ENCODE measurements around the gene LIN7B. TPM values are rescaled to one million over a fixed set of nuclear protein-coding genes. Genes with fewer than 3 reads are reported as not detected.
"Not testable (repeated sequence)": the region's sequence is repeated elsewhere in the genome, so short reads cannot be mapped to it uniquely, and the experiment has no call there.

LIN7B gene, protein sequence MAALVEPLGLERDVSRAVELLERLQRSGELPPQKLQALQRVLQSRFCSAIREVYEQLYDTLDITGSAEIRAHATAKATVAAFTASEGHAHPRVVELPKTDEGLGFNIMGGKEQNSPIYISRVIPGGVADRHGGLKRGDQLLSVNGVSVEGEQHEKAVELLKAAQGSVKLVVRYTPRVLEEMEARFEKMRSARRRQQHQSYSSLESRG
- 10 to 100 TPM in 5 of 8 experiments, 1 to 10 TPM in 3; 2.0 to 65.1 (median 24.4) TPM for total RNA-seq

- in situ Hi-C loops (cut with MboI; ENCODE audit: low pct_unique_long_range_greater_than_20kb in 2 of 9, low sequenced_read_pairs in 9 of 9, unreplicated experiment in 9 of 9) = no loop called here
- Histone ChIP-seq H3K27ac (peak within 1 kb of the TSS; percentile 66 to 88), H3K4me3 (peak within 1 kb of the TSS; percentile 57 to 98 (median 90)), H3K4me1 (replicated peaks in 1 of 2) (peaks cover 20 to 22% of the 10 kb centered on the region in 2 donors)
- ATAC-seq (replicated peaks in 6 of 8) = peak; percentile 40 to 69 (median 60)
- WGBS, 10 experiments = 0 to 17% (median 6%) methylated on average over 1 to 29 of the region's 66 CpGs; no CpG with 5 or more reads in 3 of the 10 experiments
Observed at GRCh38 chr19:49113762-49114629, at the start of gene LIN7B. Gene LIN7B, plus strand, starts transcription at chr19:49114370. Its CDS starts 35 bp downstream, at chr19:49114405.

DNA sequence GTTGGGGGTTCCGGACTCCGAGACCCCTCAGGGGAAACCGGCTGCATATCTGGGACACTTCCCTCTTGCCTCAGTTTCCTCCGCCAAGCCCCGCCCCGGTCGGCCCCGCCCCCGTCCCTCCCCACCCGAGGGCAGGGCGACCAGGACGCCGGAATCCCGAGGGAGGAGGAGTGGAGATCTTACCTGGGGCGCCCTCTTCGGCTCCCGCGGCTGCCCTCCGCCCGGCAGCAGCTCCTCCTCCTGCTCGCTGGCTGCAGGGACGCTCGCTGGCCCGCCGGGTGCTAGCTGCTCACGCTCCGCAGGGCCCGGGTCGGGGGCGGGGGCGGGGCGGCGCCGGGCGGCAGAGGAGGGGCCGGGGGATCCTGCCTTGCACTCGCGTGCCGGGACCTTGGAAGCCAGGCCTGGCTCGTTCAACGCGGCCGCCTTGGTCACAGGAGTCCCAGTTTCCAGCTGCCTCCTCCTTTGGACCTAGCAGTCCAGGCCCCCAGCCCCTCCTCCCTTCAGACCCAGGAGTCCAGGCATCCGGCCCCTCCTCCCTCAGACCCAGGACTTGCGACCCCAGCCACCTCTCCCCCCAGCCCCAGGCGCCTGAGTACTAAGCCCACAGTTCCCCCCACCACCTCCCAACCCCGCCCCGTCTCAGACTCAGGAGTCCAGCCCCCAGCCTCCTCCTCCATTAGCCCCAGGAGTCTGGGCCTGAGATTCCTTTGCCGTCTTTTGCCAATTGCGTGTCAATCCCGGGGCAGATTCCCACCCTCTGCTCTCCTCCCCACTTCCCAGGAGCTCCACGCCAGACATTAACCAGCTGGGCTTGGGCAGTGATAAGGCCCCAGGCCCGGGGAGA lies 49.2 kb upstream of the LIN7B start, which contains the start of gene NTF4:
Gene NTF4 (minus strand): TSS at position 51 of the 844 bp plus-strand sequence. CDS start 2,821 bp downstream, outside the sequence.
- in situ Hi-C loops (cut with MboI; ENCODE audit: low pct_unique_long_range_greater_than_20kb in 2 of 9, low sequenced_read_pairs in 9 of 9, unreplicated experiment in 9 of 9) = no loop called here
- Histone ChIP-seq H3K4me1 (replicated peaks in 1 of 2) (peaks cover 7 to 9% of the 10 kb centered on the region in 2 donors), H3K4me3 (peak within 1 kb of the TSS in 2 of 5 donors; percentile 5 to 18), H3K27ac (no peak within 1 kb of the TSS)
- WGBS, 10 experiments = 0 to 14% methylated on average over 1 to 2 of the region's 53 CpGs; no CpG with 5 or more reads in 8 of the 10 experiments
- ATAC-seq (replicated peaks in 6 of 8) = peak; percentile 31 to 92 (median 90)

- no peak overlapping the region for H3K4me3 ChIP-seq
- peaks cover 7 to 9% of the 10 kb centered on the region in 2 donors for H3K4me1 ChIP-seq (replicated peaks in 1 of 2)
- H3K27ac ChIP-seq = no peak overlapping the region
- ATAC-seq (replicated peaks in 6 of 8) = no peak
- in situ Hi-C loops (cut with MboI; ENCODE audit: low pct_unique_long_range_greater_than_20kb in 2 of 9, low sequenced_read_pairs in 9 of 9, unreplicated experiment in 9 of 9) = no loop called here
- 33 to 90% (median 40%) methylated on average over 1 to 5 of the region's 13 CpGs; no CpG with 5 or more reads in 5 of the 10 experiments for WGBS, 10 experiments
Observed at GRCh38 chr19:49065905-49066512, 48.2 kb upstream of the LIN7B start.

- peaks cover 7 to 9% of the 10 kb centered on the region in 2 donors for H3K4me1 ChIP-seq (replicated peaks in 1 of 2)
- H3K27ac ChIP-seq = no peak overlapping the region
- in situ Hi-C loops (cut with MboI; ENCODE audit: low pct_unique_long_range_greater_than_20kb in 2 of 9, low sequenced_read_pairs in 9 of 9, unreplicated experiment in 9 of 9) = no loop called here
- ATAC-seq (replicated peaks in 6 of 8) = no peak
- WGBS, 10 experiments = 20 to 90% (median 47%) methylated on average over 1 to 3 of the region's 3 CpGs; no CpG with 5 or more reads in 5 of the 10 experiments
- H3K4me3 ChIP-seq = no peak overlapping the region
Observed at GRCh38 chr19:49067554-49067953, 46.6 kb upstream of the LIN7B start.

DNA sequence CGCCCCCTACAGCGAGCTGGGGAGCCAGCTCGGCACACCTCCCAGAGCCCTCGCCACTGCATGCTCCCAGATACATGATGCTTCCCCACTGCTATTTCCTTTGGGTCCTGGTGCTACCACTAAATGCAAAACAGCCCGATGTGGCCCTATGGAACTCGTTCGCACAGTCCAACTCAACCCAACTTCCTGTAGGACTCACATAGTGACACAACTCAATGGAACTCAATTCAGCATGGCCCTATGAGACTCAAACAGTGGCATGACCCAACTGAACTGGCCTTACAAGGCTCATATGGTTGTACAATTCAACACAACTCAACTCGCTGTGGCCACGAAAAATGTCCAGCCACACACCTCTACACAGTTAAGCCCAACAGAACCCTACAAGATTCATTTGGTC lies 45.1 kb upstream of the LIN7B start:
- H3K4me1 ChIP-seq (replicated peaks in 1 of 2) = peaks cover 7 to 9% of the 10 kb centered on the region in 2 donors
- H3K4me3 ChIP-seq = no peak overlapping the region
- in situ Hi-C loops (cut with MboI; ENCODE audit: low pct_unique_long_range_greater_than_20kb in 2 of 9, low sequenced_read_pairs in 9 of 9, unreplicated experiment in 9 of 9) = no loop called here
- no peak for ATAC-seq (replicated peaks in 6 of 8)
- H3K27ac ChIP-seq = no peak overlapping the region
- WGBS, 10 experiments = 71 to 100% (median 82%) methylated on average over 2 to 7 of the region's 9 CpGs; no CpG with 5 or more reads in 4 of the 10 experiments

DNA sequence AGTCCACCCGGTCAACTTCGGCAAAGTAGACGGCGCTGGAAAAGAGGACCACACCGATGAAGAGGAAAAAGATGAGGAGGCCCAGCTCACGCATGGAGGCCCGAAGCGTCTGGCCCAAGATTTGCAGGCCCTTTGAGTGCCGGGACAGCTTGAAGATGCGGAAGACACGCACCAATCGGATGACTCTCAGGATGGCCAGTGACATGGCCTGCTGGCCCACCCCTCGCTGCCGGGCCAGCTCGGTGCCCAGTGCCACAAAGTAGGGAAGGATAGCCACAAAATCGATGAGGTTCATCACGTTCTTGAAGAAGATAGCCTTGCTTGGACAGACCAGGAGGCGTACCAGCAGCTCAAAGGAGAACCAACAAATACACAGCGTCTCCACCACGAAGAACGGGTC lies 43.8 kb upstream of the LIN7B start:
- no peak overlapping the region for H3K4me3 ChIP-seq
- no peak overlapping the region for H3K27ac ChIP-seq
- H3K4me1 ChIP-seq (replicated peaks in 1 of 2) = peaks cover 0 to 4% of the 10 kb centered on the region in 2 donors
- WGBS, 10 experiments = 75 to 100% (median 95%) methylated on average over 2 to 13 of the region's 21 CpGs; no CpG with 5 or more reads in 5 of the 10 experiments
- in situ Hi-C loops (cut with MboI; ENCODE audit: low pct_unique_long_range_greater_than_20kb in 2 of 9, low sequenced_read_pairs in 9 of 9, unreplicated experiment in 9 of 9) = no loop called here
- ATAC-seq (replicated peaks in 6 of 8) = no peak

DNA sequence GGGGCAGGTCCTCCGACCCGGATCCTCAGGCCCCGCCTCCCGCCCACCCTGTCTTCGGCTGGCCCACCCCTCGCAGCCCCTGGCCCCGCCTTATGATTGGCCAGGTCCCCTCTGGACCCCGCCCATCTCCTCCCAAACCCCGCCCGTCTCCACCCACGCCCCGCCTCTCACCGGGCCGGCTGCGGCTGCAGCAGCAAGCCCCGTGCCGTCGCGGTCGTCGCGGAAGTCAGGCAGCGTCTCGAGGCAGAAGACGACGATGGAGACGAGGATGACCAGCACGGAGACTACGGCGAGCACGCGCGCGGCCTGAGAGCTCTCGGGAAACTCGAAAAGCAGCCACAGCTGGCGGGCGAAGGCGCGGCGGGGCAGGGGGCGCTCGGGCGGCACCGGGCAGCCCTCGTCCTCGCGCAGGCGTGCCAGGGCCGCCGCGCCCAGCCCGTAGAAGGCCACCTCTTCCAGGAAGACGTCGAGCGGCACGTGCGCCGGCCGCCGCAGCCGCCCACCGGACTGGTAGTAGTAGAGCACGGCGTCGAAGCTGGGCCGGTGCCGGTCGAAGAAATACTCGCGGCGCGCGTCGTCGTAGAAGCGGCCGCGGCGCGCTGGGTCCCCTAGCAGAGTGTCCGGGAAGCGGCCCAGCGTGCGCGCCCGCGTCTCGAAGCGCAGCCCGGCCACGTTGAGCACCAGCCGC lies 42.2 kb upstream of the LIN7B start:
- no peak overlapping the region for H3K27ac ChIP-seq
- H3K4me1 ChIP-seq (replicated peaks in 1 of 2) = peaks cover 0 to 3% of the 10 kb centered on the region in 2 donors
- in situ Hi-C loops (cut with MboI; ENCODE audit: low pct_unique_long_range_greater_than_20kb in 2 of 9, low sequenced_read_pairs in 9 of 9, unreplicated experiment in 9 of 9) = no loop called here
- H3K4me3 ChIP-seq = peak overlapping the region in 4 of 5 donors; percentile 12 to 21 (median 19)
- ATAC-seq (replicated peaks in 6 of 8) = peak in 6 of 8 experiments; percentile 23 to 76 (median 66)
- WGBS, 10 experiments = 4 to 10% (median 5%) methylated on average over 2 to 12 of the region's 93 CpGs; no CpG with 5 or more reads in 7 of the 10 experiments

DNA sequence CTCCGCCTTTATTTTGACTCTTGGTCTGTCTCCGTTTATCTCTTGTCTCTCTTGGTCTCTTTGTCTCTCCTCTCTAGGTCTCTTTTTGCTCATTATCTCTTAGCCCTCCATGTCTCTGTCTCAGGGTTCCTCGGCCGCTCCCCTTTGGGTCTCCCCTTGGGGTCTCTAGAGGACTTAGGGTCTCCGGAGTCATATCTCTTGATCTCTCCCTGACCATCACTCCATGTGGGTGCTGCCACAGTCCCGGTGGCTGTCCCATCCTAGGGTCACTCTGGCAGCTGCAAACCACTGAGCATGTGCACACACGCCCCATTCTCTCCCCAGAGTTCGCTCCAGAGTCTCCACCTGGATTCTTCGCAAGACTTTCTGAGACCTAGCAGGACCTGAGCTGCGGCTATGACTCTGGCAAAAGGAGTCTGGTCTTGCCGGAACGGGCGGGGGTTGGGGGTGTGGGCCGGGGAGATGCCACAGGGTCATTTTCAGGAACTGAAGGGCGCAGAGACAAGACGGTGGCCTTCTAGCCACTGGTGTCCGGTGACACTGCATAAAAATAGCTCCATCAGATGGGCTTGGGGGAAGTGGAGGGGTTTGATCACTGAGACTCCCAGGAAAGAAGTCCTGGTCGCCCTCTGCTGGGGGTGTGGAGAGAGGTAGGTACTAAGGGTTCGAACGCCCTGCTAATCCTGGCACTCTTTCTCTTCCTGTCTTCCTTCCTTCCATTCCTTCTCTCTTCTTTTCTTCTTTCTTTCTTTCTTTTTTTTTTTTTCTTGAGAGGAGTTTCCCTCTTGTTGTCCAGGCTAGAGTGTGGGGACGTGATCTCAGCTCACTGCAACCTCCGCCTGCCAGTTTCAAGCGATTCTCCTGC lies 40.4 kb upstream of the LIN7B start:
- in situ Hi-C loops (cut with MboI; ENCODE audit: low pct_unique_long_range_greater_than_20kb in 2 of 9, low sequenced_read_pairs in 9 of 9, unreplicated experiment in 9 of 9) = no loop called here
- no peak overlapping the region for H3K4me3 ChIP-seq
- peaks cover 0 to 3% of the 10 kb centered on the region in 2 donors for H3K4me1 ChIP-seq (replicated peaks in 1 of 2)
- 43 to 87% (median 63%) methylated on average over 3 to 9 of the region's 23 CpGs for WGBS, 10 experiments
- ATAC-seq (replicated peaks in 6 of 8) = peak in 1 of 8 experiments; percentile 58
- no peak overlapping the region for H3K27ac ChIP-seq

DNA sequence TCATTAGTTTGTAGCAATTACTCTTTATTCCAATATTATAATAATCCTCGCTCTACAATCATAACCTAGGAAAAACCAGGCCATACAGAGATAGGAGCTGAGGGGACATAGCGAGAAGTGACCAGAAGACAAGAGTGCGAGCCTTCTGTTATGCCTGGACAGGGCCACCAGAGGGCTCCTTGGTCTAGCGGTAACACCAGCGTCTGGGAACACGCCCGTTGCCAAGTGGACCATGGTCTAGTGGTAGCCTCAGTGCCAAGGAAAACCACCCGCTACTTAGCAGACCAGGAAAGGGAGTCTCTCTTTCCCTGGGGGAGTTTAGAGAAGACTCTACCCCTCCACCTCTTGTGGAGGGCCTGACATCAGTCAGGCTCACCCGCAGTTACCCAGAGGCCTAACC lies 39.3 kb upstream of the LIN7B start:
- not testable (repeated sequence) for H3K27ac ChIP-seq; ATAC-seq (replicated peaks in 6 of 8); H3K4me1 ChIP-seq (replicated peaks in 1 of 2); H3K4me3 ChIP-seq
- in situ Hi-C loops (cut with MboI; ENCODE audit: low pct_unique_long_range_greater_than_20kb in 2 of 9, low sequenced_read_pairs in 9 of 9, unreplicated experiment in 9 of 9) = loop anchor here in 5 of 9 experiments (25.0 kb wide), 1 partner anchor 137 kb away; no protein-coding TSS in a partner anchor
- 0 to 100% methylated on average over 1 to 4 of the region's 9 CpGs; no CpG with 5 or more reads in 8 of the 10 experiments for WGBS, 10 experiments

- ATAC-seq (replicated peaks in 6 of 8) = no peak
- Histone ChIP-seq H3K4me1 (replicated peaks in 1 of 2) (peaks cover 4 to 6% of the 10 kb centered on the region in 2 donors), H3K4me3 (no peak overlapping the region), H3K27ac (no peak overlapping the region)
- in situ Hi-C loops (cut with MboI; ENCODE audit: low pct_unique_long_range_greater_than_20kb in 2 of 9, low sequenced_read_pairs in 9 of 9, unreplicated experiment in 9 of 9) = loop anchor here in 5 of 9 experiments (25.0 kb wide), 1 partner anchor 132 kb away; no protein-coding TSS in a partner anchor
- WGBS, 10 experiments = 17 to 95% (median 73%) methylated on average over 2 to 3 of the region's 4 CpGs; no CpG with 5 or more reads in 3 of the 10 experiments
Observed at GRCh38 chr19:49080392-49080791, 33.8 kb upstream of the LIN7B start.

- 33 to 60% (median 33%) methylated on average over 1 of the region's 1 CpG; no CpG with 5 or more reads in 7 of the 10 experiments for WGBS, 10 experiments
- in situ Hi-C loops (cut with MboI; ENCODE audit: low pct_unique_long_range_greater_than_20kb in 2 of 9, low sequenced_read_pairs in 9 of 9, unreplicated experiment in 9 of 9) = loop anchor here in 5 of 9 experiments (25.0 kb wide), 1 partner anchor 131 kb away; no protein-coding TSS in a partner anchor
- peaks cover 6 to 8% of the 10 kb centered on the region in 2 donors for H3K4me1 ChIP-seq (replicated peaks in 1 of 2)
- no peak overlapping the region for H3K27ac ChIP-seq
- no peak overlapping the region for H3K4me3 ChIP-seq
- ATAC-seq (replicated peaks in 6 of 8) = no peak
Observed at GRCh38 chr19:49081273-49081672, 32.9 kb upstream of the LIN7B start.

All from motor neuron (in vitro differentiated cells).